Inflammatory macrophage (primary cell): ENCODE results near the gene GON7.
A peak's percentile ranks its signal among the peaks of the same experiment; 100 is the strongest.
"Not testable (repeated sequence)": the region's sequence is repeated elsewhere in the genome, so short reads cannot be mapped to it uniquely, and the experiment has no call there.

ENCODE experiments used
- DNase-seq, 2 donors: peaks; one replicate each; pipeline ENCODE4 v3.0.0-alpha.2; 2020 to 2022
- total RNA-seq, 18 experiments: gene quantifications; one replicate each; lab custom pipeline; 2026; ENCODE audit warnings: mixed read lengths in 6 of 18, inconsistent platforms in 2 of 18; lab: John Stamatoyannopoulos, UW

Gene GON7
- total RNA-seq, result 7.1 to 50.1 (median 20.7) reads per million in 18 experiments

GRCh38 chr14:93206793-93207467 is at the start of gene GON7, which contains the start of gene UBR7:
Gene GON7, minus strand, starts transcription at chr14:93207065. Its CDS starts 28 bp downstream, at chr14:93207037.
Gene UBR7, plus strand, starts transcription at chr14:93207256. Its CDS starts 36 bp downstream, at chr14:93207292.
- peak; percentile 98 to 99 for DNase-seq

DNA sequence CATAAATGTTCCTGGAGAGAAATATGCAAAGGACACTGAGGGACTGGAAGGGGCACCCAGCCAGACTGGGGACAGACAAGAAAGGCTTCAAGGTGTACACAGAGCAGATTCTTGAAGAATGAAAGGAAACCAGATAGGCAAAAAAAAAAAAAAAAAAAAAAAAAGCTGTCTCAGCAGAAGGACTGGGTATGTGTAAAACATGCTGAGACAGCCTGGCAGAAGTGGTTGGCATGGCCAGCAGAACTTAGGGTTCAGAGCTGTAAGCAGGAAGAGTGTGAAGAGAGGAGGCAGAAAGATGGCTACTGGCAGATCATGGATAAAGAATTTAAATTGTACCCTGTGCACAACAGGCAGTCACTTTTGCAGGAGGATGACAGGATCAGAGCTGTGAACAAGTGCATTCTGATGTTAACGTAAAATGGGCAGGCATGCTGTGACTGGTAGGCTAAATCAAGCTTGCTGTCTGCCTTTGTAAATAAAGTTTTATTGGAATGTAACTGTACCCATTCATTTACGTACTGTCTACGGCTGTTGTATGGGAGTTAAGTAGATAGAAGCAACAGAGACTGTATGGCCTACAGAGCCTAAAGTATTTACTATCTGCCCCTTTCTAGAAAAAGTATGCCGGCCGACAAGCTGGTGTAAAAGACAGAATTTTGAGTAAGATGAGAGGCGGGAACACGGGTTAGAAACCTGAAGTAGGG is 42.4 kb upstream of the GON7 start:
- DNase-seq, result no peak

- DNase-seq, result no peak
Measured at GRCh38 chr14:93246534-93246933, 39.7 kb upstream of the GON7 start.

- DNase-seq, result no peak
Measured at GRCh38 chr14:93245764-93246420, 39.0 kb upstream of the GON7 start.

DNA sequence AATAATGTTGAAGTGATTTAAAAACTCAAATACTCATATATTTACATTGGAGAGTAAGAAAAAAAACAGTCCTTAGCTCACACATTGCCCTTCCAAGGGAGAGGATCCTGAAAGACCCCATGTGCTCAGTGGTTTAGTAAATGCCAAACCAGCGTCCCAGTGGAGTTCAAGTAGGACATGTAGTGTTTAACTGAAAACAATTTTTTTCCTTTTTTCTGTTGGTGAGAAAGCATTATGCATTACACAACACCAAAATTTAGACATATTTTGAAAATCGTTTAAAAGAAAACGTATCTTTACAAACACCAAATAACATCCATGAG is 33.8 kb upstream of the GON7 start:
- no peak for DNase-seq

DNA sequence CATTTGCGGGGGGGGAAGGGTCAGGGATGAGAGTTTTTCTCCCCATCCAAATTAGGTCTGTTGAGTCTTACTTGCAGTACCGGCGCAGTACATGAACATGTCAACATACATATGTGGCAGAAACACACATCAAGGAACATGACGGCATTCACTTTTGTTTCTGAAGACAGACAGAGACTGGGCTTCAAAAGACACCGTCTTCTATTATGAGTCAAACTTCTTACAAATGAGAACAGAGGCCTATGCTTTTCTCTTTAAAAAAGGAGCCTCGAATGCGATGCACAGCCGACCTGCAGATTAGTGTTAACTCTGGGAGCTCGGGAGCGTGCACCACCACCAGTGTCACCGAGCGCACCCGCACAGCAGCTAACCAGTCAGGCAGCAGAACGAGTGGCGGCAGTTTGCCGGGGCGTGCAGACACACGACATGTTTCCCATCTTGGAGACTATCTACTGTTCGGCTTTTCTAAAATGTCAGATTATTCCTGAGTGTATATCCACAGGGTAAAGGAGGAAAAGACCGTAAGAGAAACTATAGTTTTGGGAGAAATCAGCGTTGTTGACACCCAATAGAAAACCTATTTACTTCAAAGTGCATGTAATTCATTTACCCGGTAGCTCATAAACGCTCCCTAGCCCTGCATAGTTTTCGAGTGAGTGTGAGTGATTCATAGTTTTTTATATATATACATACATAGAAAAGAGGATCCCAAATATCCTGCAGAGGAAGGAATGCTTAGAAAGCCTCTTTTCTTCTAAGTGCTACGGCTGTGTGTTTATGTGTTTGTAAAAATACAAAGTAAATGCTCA is 33.2 kb upstream of the GON7 start:
- DNase-seq, result no peak

- no peak for DNase-seq
Measured at GRCh38 chr14:93234798-93235197, 27.9 kb upstream of the GON7 start.

GRCh38 chr14:93233078-93233477 is 26.2 kb upstream of the GON7 start:
- not testable (repeated sequence) for DNase-seq

DNA sequence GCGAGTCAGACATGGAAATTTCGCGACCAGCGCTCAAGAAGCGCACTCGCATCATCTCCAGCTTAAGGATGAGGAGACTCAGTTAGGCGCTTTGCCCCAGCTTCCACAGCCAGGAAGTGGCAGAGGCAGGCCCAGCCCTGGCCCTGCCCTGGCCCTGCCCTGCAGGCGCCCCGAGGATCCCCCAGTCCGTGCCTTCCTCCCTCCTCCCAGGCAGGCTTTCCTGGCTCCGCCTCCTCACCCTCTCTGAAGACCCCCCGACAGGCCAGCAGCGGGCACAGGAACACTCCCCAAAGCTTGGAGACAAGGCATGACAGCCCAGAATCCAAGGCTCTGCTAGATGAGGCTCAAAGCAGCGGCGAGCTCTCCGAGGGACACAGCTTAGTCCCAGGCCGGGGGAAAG is 25.3 kb upstream of the GON7 start:
- no peak for DNase-seq

GRCh38 chr14:93231129-93231979 is 24.5 kb upstream of the GON7 start:
- DNase-seq, result peak in 1 of 2 donors; percentile 45

DNA sequence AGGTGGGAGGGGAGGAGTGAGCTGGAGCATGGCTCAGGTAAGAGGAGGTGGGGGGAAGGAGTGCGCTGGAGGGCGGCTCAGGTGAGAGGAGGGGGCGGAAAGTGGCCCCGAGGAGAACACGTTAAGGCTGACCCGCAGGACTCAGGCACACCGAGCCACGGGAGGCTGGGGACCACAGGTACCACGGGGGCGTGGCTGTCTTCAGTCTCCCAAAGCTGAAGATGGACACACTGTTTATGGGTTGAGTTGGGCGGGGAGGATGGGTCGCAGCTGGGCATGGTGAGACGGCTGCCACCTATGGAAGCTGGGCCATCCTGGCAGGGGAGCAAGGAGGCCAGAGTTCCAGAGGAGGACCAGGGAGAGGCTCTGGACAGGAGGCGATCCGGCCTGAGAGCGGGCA is 23.7 kb upstream of the GON7 start:
- DNase-seq, result no peak

- DNase-seq, result no peak
Measured at GRCh38 chr14:93228550-93228949, 21.7 kb upstream of the GON7 start.

GRCh38 chr14:93223565-93223964 is 16.7 kb upstream of the GON7 start:
- DNase-seq, result no peak

DNA sequence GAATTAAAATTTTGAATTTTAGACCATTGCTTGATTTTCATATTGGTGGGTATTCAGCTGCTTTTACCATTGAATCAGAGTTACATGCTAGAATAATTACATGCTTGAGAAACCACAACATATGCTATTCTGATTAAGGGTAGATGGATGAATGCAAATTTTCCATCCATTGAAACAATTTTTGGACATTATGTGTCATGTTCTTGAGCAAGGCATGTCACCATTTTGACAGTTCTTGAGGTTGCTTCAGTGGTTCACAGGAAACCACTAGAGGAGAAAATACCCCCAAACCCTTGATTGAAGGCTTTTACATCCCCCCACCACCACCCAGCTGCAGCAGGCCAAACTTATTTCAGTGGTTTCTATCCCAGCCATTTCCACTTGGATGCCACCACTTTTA is 13.6 kb upstream of the GON7 start:
- DNase-seq, result no peak

GRCh38 chr14:93219103-93219726 is 12.3 kb upstream of the GON7 start:
- peak; percentile 52 to 66 for DNase-seq

GRCh38 chr14:93214598-93214997 is 7.7 kb upstream of the GON7 start:
- DNase-seq, result no peak

GRCh38 chr14:93212432-93212831 is 5.6 kb upstream of the GON7 start:
- no peak for DNase-seq

- DNase-seq, result peak; percentile 44 to 50
Measured at GRCh38 chr14:93207468-93208308, 823 bp upstream of the GON7 start.

DNA sequence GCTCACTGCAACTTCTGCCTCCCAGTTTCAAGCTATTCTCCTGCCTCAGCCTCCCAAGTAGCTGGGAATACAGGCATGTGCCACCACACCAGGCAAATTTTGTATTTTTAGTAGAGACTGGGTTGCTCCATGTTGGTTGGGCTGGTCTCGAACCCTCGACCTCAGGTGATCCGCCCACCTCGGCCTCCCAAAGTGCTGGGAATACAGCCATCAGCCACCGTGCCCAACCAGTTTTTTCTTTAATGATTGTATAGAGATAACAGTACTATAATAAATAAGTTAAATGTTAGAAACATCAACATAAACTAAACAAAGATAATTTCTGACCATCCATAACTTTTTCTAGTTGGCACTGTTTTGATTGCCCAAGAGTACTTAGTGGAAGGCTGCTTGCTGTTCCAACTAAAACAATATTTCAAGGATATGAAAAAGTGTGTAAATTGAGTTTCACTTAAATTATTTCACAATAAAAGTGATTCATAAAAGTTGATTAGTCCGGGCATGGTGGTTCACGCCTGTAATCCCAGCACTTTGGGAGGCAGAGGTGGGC is 5.6 kb downstream of the GON7 start:
- no peak for DNase-seq

GRCh38 chr14:93200553-93200952 is 6.3 kb downstream of the GON7 start:
- no peak for DNase-seq
